Activated CD4-positive, alpha-beta T cell treated with anti-CD3 and anti-CD28 coated beads, Interleukin-2, Interleukin-4, amounts not matched to agents 100 ng/mL and 50 ng/mL, durations not matched to agents 16 hours and 8 hours (primary cell): ENCODE measurements around the gene FASN.

Experiments
- DNase-seq: peaks from one replicate; pipeline ENCODE4 v3.0.0-alpha.2; 2020; ENCODE audit warnings: low spot score

The FASN gene

DNA sequence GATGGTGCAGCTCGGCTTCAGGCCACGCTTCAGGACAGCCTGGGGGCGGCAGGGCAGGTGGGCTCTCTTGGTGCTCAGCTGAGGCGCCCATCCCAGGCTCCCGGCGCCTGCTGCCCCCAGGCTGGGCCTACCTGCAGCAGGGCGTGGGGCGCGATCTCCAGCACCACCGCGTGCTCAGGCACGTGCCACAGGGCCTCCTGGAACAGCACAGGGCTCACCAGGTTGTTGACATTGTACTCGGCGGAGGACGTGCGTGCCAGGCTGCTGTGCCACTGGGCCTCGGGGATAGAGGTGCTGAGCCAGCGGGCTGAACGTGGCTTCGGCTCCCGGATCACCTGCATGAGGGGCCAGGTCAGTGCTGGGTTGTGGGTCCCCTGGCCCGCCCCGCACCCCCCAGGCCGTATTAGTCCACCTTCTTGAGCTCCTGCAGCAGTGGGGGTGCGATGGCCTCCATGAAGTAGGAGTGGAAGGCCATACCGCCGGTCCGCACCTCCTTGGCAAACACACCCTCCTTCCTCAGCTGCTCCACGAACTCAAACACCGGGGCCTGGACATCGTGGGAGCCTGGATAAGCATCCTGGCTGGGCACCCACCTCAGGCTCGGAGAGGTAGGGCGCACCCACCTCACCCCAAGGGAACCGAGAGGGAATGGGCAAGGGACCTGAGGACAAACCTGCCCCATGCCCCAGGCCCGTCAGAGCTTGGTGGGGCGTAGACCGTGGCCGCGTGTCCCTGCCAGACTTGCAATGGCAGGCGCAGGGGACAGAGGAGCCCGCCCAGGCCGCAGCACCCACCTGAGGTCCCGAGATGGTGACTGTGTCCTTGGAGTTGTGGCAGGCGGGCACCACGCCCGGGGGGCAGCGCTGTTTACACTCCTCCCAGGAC, 9.0 kb downstream of the FASN start:
- DNase-seq: no peak

DNA sequence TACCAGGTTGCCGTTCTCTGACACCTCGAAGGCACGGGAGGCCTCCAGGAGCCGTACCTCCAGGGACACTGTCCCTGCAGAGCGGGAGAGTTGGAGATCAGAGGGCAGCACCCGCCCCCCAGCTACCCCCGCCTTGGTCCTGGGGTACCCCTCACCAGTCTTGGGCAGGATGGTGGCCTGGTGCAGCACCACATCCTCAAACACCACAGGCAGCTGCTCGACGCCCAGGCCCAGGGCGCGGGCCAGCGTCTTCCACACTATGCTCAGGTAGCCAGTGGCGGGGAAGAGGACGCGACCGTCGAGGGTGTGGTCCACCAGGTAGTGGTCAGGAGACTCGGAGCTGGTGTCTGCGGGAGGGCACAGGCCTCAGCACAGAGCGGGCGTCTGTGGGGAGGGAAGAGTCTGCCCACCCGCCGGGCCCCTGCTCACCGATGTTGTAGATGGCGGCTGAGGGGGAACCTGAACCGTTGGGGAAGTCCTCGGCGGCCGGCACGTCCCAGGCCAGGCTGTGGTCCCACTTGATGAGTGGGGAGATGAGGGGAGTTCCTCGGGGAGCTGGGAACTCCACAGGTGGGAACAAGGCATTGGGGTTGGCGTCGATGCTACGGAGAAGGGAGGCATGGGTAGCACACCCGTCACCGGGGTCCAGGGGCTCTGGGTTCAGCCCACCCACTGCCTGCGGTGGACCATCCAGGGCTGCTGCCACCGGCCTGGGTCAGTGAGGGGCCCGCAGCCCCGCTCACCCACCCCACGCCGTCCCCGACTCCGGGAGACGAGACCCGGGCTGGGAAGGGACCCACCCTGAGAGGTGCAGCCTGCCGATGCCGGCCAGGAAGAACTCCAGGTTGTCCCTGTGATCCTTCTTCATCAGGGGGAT, 9.8 kb downstream of the FASN start:
- no peak for DNase-seq

DNA sequence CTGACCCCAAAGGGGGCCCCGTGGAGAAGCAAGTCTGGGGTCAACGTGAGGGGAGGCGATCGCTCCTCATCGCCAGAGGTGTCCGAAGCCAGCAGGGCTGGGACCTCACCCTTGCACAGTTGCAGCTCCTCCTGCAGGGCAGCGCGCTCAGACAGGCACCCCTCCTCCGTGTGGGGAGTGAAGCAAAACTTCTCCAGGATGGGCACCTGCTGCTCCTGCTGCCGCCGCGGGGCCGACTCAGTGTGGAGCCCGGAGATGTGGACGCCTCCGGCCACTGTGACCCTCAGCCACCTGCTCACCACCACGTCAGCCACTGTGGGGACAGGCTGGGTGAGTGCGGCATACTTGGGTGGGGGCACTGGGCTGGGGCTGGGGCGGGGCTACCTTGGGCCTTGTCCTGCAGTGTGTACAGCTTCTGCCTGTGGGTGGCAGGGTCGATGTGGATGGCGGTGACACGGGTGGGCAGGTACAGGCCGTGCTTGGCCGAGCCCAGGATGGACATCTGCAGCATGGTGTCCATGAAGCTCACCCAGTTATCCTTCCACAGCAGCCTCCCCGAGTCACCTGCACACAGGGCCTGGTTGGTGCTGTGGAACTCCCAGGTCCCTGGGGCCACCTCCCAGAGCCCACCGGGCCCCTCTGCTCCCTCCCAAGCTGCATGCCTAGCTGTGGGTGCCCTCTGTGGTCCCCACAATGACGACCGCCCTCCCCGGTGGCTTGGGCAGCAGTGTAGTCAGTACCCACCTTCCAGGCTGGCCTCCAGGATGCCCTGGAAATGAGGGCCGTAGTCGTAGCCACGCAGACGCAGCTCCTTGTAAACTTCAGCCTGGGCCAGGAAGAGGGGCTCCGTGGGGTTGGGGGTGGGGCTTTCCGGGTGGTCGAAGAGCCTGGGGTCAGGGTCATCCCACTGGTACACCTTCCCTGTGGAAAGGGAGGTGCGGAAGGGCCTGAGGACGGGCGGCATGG, 10.8 kb downstream of the FASN start:
- no peak for DNase-seq

DNA sequence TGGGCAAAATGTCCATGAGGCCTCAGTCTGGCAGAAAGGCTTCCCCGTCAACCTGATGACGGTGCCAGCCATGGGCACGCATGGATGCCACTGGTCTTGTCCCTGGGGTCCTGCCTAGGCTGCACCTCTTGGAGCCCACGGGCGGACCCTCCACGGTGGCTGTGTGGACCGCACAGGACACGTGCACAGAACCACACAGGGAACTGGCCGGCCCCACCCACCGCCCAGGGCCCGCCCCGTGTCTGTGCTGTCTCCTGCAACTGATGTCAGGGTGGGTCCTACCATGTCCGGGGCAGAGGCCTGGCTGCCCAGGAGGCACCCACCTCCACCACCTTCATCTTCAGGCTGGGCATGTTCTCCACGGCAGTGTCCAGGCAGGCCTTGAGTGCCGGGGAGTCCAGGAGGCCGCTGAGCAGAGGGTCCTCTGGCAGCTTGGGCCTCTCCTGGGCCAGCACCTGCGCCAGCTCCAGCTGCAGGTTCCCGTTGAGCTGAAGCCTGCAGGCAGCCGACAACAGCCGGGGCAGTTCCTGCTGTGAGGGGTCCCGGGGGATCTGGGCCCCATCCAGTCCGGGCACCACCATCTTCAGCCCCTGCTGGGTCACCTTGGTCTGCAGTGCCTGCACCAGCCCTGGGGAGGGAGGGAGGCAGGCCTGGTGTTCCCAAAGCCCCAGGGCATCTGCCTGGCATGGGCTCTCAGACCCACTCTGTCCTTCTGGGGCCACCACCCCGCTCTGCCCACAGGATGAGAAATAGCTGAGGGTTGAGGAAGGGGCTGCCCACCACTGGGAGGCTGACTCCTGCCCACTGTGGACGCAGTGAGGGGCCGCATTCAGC, 11.9 kb downstream of the FASN start:
- DNase-seq: no peak

DNA sequence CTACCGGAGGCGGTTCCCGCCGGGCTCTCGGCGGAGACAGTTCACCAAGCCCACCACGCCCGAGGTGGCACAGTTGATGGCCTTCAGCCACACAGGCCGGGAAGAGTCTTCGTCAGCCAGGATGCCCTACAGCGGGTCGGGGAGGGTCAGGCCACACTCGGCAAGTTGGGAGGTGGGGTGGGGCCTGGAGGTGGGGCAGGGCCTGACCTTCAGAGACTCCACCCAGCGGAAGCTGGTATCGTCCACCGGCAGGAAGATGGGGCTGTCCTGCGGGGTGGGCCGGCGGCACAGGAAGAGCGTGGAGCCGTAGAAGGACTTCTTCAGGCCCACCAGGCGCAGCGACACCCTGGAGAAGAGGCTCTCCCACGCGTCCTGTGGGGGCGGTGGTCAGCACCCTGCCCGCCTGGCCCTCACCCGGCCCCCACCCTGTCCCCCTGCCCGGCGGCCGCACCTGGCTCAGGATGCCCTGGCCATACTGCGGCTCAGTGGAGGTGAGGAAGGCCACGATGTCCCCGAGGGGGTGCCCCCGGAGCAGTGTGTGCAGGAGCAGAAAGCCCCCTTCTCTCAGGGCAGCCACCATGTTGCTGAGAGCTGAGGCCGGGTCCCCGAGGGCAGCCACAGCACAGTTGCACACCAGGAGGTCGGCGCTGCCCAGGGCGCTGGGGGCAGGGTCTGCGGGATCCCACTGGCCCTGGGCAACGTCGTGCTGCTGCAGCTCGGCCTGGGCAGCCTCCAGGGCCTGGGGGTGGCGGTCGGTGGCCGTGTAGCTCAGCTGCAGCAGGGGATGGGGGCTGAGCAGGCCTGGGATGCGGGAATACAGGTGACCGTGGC, 12.8 kb downstream of the FASN start:
- DNase-seq: no peak

DNA sequence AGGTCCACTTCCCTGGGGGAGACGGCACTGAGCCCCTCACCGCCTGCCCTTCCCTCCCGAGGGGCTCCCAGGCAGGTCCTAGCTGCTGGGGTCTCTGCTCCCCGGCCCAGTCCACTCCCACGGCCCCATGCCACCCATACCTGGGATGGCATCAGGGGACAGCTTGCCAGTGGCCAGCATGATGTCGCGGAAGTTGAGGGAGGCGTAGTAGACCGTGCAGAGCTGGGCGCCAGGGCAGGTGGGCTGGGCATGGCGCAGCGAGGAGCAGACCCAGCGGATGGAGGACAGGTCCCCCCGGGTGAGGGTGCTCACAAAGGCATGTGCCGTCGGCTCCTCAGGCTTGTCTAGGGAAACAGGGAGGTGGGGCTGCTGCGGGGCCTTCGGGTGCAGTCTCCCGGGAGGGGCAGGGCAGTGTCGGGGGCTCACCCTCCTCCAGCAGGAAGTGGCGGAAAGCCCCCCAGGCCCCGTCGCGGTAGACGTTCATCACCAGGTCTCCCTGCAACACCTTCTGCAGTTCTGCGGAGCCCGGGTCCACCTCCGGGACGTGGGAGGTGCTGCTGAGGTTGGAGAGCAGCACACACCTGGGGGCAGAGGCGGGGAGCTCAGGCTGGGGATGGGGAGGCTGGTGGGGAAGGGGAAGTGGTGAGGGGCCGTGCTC, 13.5 kb downstream of the FASN start:
- no peak for DNase-seq

DNA sequence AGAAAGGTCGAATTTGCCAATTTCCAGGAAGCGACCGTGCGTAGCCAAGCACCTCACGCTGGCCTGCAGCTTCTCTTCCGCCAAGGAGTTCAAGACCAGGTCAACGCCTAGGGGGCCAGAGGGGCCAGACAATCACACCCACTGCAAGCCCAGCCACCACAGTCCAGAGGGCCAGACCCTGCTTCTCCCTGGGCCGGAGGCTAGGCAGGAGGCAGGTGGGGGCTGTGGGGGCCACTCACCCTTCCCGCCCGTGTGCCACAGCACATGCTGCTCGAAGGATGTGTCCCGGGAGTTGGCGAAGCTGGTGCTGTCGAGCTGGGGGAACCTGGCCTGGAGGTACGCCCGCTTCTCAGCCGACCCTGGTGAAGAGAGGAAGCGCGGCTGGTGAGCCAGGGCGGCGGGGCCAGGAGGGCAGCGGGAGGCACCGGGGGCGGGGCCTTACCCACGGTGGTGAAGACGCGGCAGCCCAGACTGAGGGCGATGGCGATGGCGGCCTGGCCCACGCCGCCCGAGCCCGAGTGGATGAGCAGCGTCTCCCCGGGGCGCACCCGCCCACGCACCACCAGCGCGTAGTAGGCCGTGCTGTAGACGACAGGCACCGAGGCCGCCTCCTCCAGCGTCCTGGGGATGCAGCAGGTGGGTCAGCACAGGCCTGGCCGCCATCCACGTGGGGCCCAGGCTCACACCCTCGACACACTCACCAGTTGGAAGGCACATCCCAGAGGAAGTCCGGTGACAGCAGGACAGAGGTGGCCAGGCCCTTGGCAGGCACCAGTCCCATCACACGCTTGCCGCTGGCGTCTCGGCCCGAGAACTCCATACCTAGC, 14.3 kb downstream of the FASN start:
- DNase-seq: no peak

DNA sequence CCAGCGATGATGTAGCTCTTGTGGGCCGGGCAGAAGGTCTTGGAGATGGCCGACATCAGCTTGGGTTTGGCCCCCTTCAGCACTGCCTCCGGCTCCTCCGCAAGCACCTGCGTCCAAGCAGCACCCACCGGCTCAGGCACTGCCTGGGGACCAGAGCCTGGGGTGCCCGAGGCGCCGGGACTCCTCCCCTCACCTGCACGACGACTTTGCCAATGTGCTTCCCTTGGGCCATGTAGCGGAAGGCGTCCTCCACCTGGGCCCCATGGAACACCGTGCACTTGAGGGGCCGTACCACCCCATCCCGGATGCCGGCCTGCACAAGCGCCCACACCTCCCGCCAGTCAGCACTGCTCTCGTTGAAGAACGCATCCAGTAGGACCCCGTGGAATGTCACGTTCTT, 15.0 kb downstream of the FASN start:
- no peak for DNase-seq

DNA sequence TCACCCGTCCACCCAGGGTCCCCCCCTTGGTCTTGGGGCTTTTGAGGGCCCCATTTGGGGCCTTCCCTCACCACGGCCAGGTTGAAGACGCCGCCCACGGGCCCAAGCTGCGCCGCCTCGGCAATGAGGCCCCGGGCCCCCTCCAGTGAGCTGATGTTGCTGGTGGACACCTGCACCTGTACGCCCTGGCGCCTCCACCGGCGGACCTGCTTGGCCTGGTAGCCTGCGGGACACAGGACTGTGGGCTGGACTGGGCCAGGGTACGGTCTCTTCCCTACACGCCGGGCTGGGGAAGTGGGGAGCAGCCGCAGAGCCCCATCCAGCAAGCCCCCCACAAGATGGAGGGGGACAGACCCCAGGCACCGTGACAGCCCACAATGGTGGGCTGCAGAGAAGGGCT, 15.6 kb downstream of the FASN start:
- no peak for DNase-seq

DNA sequence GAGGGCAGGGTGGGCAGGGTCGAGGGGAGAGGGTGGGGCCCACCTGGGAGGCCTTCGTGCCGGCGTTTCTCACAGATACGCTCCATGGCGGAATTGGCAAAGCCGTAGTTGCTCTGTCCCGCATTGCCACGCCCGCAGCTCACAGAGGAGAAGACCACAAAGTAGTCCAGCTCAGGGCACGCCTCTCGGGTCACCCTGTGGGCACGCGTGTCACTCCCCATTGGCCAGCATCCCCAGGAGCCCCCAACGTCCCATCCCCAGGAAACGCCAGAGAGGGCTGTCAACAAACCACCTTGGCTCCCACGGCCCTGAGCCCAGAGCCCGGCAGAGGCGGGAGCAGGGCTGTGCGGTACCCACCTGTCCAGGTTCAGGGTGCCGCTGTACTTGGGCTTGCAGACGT, 16.1 kb downstream of the FASN start:
- DNase-seq: no peak

DNA sequence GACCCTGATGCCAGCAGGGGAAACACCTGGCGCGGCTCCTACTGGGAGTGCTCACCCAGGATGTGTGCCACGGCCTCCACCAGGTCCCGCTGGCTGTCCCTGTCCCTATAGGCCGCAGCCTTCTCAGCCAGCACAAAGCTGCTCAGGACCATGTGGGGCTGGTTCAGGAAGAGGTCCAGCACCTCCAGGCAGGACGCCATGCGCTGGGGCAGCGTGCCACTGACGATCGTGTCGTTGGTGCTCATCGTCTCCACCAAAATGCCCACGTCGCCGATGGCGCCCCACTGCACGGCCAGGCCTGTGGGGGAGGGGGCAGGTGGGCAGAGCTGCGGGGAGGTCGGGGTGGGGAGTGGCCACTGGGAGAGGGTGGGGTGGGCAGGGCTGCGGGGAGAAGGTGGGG, 16.5 kb downstream of the FASN start:
- DNase-seq: no peak

DNA sequence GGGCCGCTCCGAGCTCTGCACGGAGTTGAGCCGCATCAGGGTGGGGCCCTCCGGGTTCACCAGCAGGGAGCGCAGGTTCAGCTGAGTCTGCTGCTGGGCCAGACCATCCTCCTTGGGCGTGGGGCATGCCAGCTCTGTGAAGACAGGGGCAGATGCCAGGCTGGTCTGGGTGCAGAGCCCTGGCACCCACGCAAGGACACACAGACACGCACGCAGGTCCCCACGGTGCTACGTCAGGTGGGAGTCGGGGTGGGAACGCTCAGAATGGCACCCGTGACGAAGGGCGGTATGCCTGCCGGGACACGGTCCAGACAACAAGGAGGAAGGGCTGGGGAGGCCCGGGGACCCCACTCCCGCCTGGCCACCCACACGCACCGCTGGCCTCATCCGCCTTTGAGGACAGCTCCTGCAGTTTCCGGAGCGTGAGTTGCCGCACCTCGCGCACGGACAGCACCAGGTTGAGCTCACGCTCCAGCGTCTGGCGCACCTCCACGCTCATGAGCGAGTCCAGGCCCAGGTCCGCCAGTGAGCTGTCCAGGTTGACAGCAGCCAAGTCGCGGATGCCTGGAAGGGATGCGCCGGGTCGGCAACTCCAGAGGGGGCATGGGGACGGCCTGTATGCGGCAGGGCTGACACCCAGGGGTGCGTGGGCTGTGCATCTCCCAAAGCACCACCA, 17.1 kb downstream of the FASN start:
- no peak for DNase-seq

DNA sequence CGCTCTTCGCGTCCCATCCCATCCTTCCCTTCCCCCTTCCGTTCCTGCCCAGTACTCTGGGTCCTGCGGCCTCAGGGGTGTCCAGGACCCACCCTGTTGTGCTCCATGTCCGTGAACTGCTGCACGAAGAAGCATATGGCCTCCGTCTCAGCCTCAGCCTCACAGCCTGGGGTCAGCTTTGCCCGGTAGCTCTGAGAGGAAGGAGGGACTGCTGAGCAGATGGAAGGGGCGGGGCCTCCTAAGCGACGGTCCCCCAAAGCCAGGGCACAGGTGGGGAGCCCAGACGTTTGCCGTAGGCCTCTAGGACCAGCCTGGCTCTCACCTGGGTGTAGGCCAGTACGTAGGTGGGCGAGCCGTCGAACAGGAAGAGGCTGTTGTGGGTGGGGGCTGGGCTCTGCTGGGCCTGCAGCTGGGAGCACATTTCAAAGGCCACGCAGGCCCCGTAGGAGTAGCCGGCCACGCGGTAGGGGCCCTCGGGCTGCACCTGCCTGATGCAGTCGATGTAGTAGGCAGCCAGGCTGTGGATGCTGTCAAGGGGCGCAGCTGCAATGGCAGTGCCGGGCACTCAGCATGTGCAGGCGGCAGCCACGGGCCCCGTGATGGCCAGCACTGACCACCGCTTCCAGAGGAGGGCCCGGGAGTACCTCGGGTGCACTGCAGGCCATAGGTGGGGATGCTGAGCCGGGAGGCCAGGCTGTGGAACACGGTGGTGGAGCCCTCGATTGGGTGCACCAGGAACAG, 17.8 kb downstream of the FASN start:
- DNase-seq: no peak

DNA sequence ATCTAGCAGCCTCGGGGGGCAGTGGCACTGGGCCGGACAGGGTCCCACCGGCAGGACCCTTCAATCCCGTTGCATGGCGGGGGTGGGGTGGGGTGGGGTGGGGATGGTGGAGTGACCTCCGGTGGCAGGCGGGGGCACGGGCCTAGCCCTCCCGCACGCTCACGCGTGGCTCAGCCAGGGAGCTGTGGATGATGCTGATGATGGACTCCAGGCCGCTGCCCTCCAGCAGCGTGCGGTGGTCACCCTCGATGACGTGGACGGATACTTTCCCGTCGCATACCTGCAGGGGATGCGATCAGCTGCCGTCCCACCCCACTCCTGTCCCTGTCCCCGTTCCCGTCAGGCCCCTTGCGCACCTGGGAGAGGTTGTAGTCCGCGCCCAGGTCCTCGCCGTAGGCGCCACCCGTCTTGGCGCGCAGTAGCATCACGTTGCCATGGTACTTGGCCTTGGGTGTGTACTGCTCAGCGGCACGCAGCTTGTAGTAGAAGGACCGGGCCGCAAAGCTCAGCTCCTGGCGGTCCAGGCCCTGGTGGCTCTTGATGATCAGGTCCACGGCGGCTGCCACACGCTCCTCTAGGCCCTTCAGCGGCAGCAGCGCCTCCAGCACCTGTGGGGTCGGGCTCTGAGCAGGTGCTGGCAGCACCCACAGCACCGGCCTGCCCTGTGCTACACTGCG, 18.9 kb downstream of the FASN start:
- DNase-seq: no peak

DNA sequence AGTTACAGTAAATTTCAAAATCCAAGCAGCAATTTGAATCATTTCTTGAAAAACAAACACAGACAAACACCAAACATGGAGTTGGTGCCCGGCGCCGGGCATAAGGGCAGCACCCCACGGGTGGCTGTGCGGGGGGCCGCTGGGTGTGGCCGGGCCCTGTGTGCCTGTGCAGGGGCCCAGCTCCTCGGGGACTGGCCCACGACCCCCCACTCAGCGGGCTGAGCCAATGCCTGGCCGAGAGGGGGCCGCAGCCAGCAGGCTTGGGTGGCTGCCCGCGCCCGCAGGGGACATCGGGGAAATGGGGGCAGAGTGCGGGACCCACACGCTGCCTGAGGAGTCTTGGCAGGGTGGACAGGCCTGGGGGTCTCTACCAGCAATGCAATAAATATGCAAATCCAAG, 19.6 kb downstream of the FASN start:
- DNase-seq: no peak

DNA sequence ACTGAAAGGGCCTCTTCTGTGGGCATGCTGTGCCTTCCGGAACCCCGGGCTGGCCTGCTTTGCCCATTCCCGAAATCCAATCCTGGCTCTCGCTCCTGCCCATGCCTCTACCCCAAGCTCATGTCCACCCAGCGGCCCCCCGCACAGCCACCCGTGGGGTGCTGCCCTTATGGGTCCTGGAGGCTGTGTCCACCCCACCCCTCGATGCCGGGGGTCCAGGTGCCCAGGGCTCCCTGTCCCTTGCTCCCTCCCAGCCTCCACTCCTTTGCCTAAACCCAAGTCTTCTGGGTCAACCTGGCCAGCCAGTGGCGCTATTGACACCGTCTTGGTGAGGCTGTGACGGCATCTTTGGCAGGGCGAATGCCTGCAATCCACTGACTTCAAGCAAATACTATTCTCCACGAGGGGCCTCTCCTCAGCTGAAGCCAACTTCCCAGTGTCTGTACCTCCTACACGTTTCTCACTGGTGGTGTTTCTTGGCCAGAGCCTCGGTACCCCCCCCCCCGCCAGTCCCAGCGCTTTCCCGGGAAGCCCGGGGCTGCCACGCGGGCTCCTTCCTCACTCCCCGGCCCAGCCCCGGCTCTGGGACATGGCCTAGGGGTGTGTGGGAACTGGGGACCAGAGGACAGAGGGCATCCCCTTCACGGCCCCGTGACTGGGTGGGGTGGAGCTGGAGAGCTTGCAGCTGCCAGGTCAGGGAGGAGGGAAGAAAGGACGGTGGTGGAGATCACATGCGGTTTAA, 20.2 kb downstream of the FASN start:
- DNase-seq: no peak
